HG03439 (cell line): ENCODE results near the gene TK2.

Experiments
- ATAC-seq: cut with Tn5 transposase; IDR thresholded peaks from one replicate; pipeline ENCODE4 v1.9.1; 2021; ENCODE audit warnings: mild to moderate bottlenecking, moderate library complexity; ENCODE audit not compliant: unreplicated experiment

TK2 gene

DNA sequence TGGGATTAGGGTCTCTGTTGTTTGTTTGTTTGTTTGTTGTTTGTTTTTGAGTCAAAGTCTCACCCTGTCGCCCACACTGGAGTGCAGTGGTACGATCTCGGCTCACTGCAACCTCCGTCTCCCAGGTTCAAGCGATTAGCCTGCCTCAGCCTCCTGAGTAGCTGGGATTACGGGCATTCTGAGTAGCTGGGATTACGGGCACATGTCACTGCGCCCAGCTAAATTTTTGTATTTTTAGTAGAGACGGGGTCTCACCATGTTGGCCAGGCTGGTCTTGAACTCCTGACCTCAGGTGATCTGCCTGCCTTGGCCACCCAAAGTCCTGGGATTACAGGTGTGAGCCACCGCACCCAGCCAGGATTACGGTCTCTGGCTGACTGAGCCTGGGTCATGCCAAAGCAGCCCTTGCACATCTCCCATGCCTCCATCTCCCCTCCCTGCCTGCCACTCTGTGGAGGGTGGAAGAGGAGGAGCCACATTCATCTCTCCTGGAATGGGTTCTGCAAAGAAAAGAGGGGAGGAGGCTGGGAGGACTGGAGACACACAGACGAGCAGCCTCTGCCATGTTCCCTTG, 63.6 kb downstream of the TK2 start:
- no peak for ATAC-seq

DNA sequence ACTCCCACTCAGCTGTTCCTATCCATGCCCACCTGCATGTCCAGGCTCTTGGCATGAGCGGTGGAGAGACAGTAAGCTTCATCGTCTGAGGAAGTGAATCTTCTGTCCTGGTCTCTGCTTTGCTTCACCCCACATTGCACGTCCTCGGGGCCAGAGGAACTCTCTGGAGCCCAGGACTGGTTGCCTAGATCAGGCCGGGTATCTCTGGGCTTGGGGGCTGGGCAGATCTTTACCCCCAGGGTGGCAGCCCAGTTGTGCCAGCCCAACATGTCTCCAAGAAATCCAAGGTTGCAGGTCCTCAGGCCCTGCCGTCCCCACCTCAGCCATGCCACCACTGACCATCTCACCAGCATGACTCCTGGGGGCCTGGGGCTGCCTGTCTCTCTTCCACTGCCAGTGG, 64.5 kb downstream of the TK2 start:
- no peak for ATAC-seq

DNA sequence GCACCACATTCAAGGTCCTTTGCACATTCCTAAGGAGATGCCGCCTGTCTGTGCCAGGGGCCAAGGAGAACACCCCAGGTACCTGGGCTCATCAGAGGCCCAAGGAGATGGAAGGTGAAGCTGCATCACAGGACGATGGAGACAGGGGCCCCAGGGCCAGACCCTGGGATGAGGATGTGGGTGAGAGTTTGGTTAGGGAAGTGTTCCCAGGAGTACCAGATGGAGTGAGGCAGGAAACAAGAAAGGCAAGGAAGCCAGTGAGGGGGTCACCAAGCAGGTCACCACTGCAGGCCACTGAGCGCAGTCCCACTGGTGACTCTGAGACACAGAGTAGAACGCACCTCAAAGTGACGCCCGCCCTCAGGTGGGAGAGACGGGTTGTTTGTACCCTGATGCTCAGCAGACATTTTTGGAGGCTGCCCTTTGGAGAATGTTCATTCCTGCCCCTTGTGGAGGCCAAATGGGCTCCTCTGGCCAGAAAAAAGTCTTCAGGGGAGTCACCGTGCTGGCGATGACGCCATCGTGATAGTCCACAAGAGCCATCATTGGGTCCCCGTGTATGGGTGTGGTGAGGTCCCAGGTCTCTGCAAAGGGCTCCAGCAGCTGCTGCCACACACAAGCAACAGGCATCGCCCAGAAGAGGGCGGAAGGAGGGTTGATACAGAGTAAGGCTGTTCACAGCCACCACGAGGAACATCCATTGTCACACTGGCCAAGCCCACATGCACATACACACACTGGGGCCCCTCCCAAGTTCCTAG, 65.3 kb downstream of the TK2 start:
- ATAC-seq = no peak

DNA sequence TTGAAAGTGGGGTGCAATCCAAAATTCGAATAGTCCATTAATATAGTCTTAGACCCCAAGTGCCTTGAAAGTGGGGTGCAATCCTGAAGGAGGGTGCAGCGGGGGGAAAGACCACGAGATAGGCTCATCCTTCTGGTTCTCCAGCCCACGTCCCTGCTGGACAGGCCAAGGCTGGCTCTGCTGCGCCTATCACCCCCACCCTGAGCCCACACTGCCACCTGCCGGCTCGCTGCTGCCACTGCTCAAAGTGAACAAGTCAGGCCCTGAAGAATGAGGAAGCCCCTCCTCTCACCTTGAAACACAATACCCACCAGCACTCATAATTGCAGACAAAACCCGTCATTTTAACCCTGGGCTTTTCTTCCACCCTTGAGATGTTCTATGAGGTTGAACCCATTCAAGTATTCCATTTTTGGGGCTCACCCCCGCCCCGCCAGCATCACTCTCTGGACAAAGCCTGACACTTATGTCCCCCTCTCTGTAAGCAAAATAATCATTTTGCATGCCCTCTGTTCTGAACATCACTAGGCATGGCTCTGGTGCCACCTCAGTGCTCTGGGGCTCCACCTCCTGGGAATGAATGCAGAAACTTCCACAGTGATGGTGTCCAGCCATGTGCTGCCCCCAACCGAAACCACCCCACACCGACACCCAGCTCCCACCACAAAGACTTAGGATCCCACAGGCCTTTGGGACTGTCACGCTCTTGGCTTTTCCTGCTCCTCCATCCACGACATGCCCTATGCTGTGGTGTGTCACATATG, 66.1 kb downstream of the TK2 start:
- peak; percentile 58 for ATAC-seq

DNA sequence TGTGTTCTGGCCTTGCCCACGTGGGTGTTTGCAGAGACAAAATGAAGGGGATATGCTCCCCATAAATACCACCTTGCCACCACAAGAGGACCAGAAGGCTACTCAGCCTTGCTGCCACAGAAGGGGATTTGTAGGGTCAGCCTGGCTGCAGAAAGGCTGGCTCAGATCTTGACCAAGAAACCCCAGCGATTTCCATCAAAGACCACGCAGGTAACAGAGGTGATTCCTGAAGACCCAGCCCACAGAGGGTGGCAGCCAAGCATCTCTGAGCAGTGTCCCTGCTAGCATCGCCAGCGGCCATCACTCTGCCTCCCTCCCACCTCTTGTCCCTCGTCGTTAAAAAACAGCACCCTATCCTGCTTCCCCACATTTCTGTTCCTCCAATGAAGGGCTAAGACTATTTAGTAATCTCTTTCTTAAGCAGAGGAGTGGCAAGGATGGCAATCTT, 68.0 kb downstream of the TK2 start:
- no peak for ATAC-seq

DNA sequence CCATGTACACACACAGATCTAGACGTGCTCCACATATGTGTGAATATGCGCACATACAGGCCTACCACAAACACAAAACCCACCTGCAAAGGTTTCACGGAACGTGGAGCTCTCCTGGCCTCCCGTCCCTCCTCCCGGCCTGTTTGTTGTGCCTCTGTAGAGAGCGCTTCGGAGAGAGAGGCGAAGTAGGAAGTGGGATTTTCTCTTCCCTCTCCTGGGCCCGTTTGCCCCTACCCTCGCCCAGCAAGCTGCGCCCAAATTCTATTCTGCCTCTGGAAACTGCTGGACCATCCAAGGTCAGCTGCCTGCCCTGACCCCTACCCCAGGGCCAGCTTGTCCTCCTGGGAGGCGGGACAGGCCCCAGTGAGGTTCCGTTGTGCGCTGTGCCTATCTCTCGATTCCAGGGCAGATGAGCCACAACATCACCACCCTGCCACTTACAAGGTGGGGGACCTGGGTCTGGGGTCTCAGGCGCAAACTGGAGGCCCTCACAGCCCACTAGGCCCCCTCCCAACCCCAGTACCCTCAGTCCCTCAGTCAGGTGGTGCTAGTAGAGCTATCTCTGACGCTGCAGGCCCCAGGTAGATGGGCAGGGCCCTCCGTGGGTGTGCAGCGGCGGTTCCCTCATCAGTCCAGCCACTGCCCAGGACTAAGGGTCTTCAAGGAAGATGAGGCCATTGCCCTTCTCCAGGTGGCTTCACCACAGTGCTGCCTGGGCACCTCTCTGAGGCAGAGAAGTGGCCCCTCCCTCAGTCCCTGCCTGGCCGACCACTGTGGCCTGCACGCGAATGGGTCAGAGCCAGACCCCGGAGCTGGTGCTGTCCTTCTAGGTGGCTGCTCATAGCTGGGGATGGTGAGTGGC, 68.6 kb downstream of the TK2 start:
- ATAC-seq = no peak

DNA sequence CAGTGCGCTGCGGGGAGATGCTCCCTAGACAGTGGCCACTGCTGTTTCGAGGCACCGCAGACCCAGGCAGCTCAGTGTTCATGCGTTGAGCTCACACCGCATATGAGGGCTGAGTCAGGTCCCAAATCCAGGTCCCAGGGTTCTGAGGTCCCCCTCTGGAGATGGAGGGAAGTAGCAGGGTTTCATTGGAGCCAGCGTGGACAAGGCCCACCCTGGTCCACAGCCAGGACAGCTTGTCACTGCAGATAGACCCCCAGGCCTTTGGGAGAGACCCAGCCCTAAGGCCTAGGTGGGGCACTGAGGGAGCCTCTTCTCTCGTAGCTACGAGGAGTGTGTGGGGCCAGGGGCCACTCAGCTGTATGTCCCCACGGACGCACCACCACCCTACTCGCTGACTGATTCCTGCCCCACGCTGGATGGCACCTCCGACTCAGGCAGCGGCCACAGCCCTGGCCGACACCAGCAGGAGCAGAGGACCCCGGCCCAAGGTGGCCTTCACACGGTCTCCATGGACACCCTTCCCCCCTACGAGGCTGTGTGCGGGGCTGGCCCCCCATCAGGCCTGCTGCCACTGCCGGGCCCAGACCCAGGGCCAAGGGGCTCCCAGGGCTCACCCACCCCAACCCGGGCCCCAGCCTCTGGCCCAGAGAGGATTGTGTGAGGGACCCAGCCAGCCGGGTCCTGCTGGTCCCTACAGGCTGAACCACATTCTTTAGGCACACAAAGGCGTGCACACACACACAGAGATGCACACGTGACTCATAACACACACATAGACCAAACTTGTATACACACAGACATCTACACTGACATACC, 69.4 kb downstream of the TK2 start:
- no peak for ATAC-seq

DNA sequence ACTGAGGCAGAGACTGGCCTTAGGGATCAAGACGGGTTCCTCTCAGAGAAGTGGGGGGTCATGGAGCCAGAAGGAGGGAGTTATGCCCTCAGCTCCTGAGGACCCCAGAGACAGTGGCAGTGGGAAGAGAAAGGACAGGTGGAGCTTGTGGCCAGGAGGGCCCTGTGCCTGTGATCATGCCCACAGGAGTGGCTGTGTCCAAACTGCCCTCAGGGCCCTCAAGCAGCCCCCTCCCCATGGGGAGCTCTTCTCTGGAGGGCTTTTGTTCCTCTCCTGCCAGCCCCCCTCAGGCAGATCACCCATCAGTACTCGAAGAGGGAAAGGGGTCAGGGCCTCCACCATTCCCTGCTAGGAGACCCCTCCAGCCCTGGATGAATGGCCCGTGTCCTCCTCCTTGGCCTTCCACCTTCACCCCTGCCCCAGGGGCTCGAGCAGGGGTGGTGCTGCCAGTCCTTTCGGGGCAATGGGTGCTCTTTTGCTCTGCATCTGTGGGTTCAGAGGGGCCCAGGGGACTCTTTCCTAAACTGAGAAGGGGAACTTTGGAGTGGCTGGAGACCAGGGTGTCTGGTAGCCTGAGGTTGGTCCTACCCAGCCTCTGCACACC, 70.2 kb downstream of the TK2 start:
- no peak for ATAC-seq

DNA sequence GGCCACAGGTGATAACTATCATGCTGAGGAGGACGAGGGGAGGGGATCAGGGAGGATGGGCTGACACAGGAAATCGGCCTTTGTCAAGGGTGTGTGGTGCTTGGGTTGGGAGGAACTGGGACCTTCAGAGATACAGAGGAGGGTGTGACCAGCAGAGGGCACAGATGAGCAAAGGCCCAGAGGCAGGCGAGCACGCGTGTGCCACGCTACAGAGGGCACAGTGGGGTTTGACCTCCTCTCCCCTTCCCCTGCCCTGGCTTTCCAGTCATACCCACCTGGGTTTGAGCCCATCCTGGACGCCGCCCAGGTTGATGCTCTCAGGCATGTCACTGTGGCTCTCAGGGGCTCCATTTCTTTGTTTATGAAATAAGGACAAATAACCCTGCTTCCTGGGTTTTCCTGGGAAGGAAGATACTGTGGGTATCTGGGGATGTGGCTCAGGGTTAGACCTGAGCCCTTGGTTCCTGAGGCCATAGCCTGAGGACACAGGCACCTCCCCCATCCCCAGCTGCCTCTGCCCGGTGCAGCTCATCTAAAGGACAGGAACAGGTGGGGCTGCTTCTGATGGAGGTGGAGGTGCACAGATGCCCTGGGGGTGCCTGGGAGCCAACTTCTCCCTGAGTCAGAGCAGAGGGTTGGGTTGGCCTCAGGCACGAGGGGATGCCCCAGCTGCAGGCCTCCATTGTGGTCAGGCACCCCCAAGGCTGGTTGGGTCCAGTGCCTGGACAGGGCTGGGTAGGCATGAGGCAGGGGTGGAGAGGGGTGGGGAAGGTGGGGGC, 71.0 kb downstream of the TK2 start:
- peak; percentile 54 for ATAC-seq

DNA sequence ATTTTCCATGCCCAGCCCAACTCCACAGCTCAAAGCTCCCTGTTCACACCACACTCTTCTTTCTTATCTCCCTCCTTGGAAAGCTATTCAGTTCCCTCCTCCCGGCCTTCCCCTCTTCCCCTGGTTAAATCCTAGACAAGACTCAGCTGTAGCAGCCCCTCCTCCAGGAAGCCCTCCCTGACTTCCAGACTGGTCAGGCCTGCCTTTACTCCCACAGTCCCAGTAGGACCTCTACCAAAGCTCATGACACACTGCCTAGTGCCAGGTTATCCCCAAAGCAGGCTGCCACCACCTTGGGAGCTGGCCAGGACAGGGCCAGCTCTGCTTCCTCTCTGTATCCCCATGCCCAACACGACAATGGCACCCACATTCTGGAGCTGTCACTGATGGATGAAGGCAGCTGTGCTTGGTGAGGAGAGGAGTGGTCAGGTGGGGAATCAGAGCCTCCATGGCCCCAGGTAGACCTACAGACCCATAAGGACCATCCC, 72.8 kb downstream of the TK2 start:
- no peak for ATAC-seq

DNA sequence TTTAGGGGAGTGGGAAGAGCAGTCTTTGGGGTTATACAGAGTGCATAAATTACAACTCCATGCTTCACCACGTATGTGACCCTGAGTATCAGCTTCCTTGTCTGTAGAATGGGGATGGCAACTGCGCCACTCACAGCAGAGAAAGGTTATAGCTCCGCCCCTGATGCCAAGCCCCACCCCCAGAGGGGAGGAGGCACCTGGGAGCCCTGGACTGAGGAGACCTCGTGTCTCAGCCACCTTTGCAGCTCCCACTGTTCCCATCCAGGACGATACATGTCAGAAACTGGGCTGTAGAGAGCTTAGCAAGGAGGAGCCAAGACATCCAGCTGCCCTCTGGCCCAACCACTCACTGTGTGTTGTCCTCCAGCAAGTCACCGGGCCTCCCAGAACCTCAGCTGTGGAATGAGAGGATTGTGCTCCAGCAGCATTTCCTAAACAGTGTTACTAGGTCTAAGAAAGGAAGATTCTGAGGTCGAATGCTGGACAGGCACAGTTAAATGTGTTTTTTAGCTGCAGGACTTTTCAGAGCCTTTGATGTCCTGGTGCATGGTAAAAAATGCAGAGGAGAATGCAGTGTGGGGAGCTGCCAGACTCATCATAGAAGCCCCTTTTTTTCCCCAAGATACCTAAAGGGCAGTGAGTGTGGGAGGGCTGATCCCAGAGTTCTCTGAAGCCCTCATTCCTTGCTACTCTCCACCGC, 73.4 kb downstream of the TK2 start:
- ATAC-seq = no peak

DNA sequence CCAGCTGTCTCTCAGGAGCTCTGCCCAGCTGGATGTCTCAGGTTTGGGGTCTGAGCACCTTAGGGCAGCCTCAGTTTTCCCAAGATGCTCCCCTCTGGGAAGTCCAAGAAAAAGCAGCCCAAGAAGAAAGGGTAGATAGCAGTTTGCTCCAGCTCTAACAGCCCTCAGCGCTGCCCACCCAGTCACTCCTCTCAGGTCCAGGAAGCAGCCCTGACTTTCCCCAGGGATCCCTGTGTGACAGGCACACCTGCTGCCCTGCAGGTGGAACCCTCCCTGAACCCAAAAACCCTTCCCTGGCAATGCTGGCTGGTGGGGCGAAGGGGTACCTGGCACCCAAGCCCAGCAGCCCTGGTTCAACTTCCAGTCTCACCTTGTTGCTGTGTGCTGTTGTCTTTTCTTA, 74.7 kb downstream of the TK2 start:
- ATAC-seq = no peak

DNA sequence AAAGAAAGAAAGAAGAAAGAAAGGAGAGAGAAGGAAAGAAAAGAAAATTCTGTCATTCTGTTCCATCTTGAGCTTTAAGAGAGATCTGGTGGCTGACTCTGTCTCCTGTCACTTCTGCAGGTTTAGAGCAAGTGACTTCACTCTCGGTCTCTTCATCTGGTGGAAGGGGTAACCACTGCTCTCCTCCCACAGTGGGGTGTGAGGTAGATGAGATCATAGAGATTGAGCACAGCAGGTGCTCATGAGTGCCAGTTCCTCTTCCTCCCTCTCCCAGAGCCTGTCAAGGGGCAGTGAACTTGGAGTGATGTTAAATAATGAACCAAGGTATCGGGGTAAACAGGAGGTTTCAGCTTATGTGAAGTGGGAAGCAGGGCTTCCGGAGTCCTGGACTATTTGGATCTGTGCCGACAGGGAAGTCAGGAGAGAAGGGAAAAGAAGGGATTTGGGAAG, 75.1 kb downstream of the TK2 start:
- ATAC-seq = peak; percentile 53

DNA sequence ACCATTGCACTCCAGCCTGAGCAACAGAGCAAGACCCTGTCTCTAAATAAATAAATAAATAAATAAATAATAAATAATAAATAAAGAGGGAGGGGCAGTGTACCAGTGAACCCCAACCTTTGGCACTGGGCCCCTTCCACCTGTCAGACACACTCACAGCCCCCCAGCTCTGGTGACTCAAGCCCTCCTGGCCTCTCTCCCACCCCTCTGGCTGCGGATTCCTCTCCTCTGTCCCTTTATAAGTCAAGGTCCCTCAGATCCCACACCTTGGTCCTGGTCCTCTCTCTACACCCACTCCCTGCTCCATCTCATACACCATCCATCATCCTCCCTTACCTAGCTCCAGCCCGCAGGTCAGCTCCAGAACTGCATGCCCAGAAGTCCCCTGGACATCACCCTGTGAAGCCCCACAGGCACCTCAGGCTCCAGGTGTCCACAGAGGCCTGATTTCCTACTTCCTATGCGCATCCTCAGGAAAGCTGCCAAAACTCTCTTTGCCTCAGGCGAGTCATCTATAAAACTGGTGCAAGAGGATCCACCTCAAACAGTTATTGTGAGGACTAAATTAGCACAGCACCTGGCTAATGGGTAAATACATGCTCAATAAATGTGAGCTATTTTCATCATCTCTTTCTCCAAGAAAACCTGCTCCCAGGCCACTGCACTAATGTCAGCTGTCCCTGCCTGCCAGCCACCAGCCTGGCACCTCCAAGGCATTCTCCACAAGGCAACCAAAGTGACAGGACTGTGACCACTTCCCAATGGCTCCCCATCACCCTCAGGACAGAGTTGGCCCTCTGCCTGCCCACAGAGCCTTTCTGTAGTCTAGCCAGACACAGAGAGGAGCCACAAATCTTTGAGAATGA, 76.0 kb downstream of the TK2 start:
- ATAC-seq = no peak

DNA sequence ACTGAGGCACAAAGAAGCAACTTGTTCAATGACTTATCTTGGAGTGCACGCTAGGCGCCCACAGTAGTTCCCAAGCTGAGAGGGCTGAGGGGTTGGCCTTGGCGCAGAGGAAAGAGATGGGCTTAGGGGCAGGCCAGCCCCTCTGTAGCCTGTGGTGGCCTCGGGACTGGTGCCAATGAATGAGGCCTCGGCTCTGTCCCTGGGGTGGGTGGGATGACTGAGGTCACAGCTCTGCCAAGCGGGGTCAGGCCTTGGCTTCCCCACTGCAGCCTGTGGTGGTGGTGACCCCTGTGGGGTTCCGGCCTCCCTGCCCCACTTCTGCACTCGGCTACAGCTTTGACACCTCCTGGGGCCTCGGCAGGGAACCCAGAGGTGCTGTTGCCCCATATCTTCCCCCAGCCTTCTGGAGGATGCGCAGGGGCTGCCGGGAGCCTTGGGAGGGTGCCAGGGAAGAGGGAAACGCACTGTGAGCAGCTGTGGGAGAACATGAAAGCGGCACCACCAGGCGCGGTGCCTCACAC, 76.8 kb downstream of the TK2 start:
- no peak for ATAC-seq

DNA sequence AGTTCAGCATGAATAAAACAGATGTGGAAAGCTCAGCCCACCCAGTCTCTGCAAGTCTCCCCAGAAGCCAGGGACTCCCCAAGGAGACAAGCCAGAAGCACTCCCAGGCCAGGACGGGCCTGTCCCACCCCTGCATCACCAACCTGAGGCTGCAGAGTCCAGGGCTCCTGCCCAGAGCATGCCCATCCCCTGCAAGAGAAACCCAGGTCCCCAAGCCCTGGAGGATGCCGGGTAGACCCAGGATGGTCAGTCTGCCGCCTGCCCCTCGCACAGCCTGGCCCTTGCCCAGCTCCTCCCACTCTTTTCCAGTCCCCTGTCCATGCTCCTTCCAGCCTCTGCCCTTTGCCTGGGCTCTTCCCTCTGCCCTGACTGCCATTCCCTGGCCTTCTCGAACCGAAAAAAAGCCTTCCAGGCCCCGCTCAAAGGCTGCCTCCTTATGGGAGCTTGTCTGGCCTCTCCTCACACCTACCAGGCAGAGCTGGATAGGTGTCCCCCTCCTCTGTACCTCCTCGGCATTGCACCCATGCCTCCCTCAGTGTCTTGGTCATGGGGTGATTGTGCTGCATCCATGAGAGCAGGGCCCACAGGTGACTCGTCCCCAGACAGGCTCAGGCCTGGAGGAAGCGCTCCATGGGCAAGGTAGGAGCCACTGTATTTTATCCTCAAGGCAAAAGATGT, 78.1 kb downstream of the TK2 start:
- no peak for ATAC-seq
